Measurements from ENCODE around the gene GDPD3. TPM values are rescaled to one million over a fixed set of nuclear protein-coding genes. Genes with fewer than 3 reads are reported as not detected.

The GDPD3 gene
- total and polyA plus RNA-seq, 2 donors from 2014 or later = 3.6 to 17.7 TPM

GRCh38 chr16:30078744-30079143, 34.6 kb downstream of the GDPD3 start:
- no peaks in the 10 kb centered on the region for H3K27me3 ChIP-seq (ENCODE audit: control insufficient read depth, insufficient read depth, low read length)
- H3K27ac ChIP-seq (ENCODE audit: low read depth in 2 of 2, low read length in 2 of 2) = no peak overlapping the region
- H3K4me3 ChIP-seq (ENCODE audit: low read length in 3 of 3) = no peak overlapping the region
- TF ChIP-seq CTCF (IDR thresholded peaks at IDR 0.05; ENCODE audit: borderline replicate concordance, extremely low read depth, insufficient read depth) = no peak
- intact Hi-C loops (cut with DNase I) = no loop called here
- H3K9ac ChIP-seq (ENCODE audit: low read length in 3 of 3) = no peak overlapping the region
- H3K36me3 ChIP-seq (ENCODE audit: control insufficient read depth in 2 of 3, insufficient read depth in 3 of 3, low read length in 3 of 3) = peaks cover 0 to 34% (median 28%) of the 10 kb centered on the region in 3 donors
- FAIRE-seq = no peak
- H3K9me3 ChIP-seq (ENCODE audit: control insufficient read depth in 2 of 3, insufficient read depth in 1 of 3, low read length in 3 of 3) = no peaks in the 10 kb centered on the region
- DNase-seq = peak in 1 of 5 donors; percentile 57
- H3K4me1 ChIP-seq (ENCODE audit: control insufficient read depth in 2 of 3, insufficient read depth in 2 of 3, low read depth in 1 of 3, low read length in 3 of 3) = peaks cover 0 to 22% (median 8%) of the 10 kb centered on the region in 3 donors

GRCh38 chr16:30077656-30078055, 35.7 kb downstream of the GDPD3 start:
- intact Hi-C loops (cut with DNase I) = no loop called here
- DNase-seq (no peak), FAIRE-seq (no peak)
- Histone ChIP-seq H3K36me3 (ENCODE audit: control insufficient read depth in 2 of 3, insufficient read depth in 3 of 3, low read length in 3 of 3) (peaks cover 0 to 25% (median 19%) of the 10 kb centered on the region in 3 donors), H3K27me3 (ENCODE audit: control insufficient read depth, insufficient read depth, low read length) (no peaks in the 10 kb centered on the region), H3K9ac (ENCODE audit: low read length in 3 of 3) (no peak overlapping the region), H3K4me3 (ENCODE audit: low read length in 3 of 3) (no peak overlapping the region), H3K9me3 (ENCODE audit: control insufficient read depth in 2 of 3, insufficient read depth in 1 of 3, low read length in 3 of 3) (no peaks in the 10 kb centered on the region), H3K4me1 (ENCODE audit: control insufficient read depth in 2 of 3, insufficient read depth in 2 of 3, low read depth in 1 of 3, low read length in 3 of 3) (peaks cover 0 to 22% (median 8%) of the 10 kb centered on the region in 3 donors), H3K27ac (ENCODE audit: low read depth in 2 of 2, low read length in 2 of 2) (no peak overlapping the region)
- TF ChIP-seq CTCF (IDR thresholded peaks at IDR 0.05; ENCODE audit: borderline replicate concordance, extremely low read depth, insufficient read depth) = no peak

GRCh38 chr16:30076276-30076791, 37.0 kb downstream of the GDPD3 start:
- Histone ChIP-seq H3K36me3 (ENCODE audit: control insufficient read depth in 2 of 3, insufficient read depth in 3 of 3, low read length in 3 of 3) (peaks cover 0 to 25% (median 18%) of the 10 kb centered on the region in 3 donors), H3K27ac (ENCODE audit: low read depth in 2 of 2, low read length in 2 of 2) (peak overlapping the region; percentile 82 to 93), H3K9me3 (ENCODE audit: control insufficient read depth in 2 of 3, insufficient read depth in 1 of 3, low read length in 3 of 3) (no peaks in the 10 kb centered on the region), H3K9ac (ENCODE audit: low read length in 3 of 3) (peak overlapping the region; percentile 47 to 96 (median 57)), H3K4me1 (ENCODE audit: control insufficient read depth in 2 of 3, insufficient read depth in 2 of 3, low read depth in 1 of 3, low read length in 3 of 3) (peaks cover 0 to 22% (median 8%) of the 10 kb centered on the region in 3 donors), H3K4me3 (ENCODE audit: low read length in 3 of 3) (peak overlapping the region; percentile 77 to 89 (median 79)), H3K27me3 (ENCODE audit: control insufficient read depth, insufficient read depth, low read length) (no peaks in the 10 kb centered on the region)
- TF ChIP-seq CTCF (IDR thresholded peaks at IDR 0.05; ENCODE audit: borderline replicate concordance, extremely low read depth, insufficient read depth) = no peak
- intact Hi-C loops (cut with DNase I) = no loop called here
- FAIRE-seq (no peak), DNase-seq (peak in 2 of 5 donors; percentile 68 to 80)

Data from kidney (tissue), 14 donors.